GM12872 (cell line): ENCODE results near the gene NUBP2.

Experiments used
- TF ChIP-seq, protein P1 (sequence below): IDR thresholded peaks from 3 replicates; pipeline ENCODE4 v1.5.1; 2011; ENCODE audit warnings: low read depth, mild to moderate bottlenecking, low read length, moderate library complexity; ENCODE audit not compliant: insufficient read depth

NUBP2 gene, protein sequence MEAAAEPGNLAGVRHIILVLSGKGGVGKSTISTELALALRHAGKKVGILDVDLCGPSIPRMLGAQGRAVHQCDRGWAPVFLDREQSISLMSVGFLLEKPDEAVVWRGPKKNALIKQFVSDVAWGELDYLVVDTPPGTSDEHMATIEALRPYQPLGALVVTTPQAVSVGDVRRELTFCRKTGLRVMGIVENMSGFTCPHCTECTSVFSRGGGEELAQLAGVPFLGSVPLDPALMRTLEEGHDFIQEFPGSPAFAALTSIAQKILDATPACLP

DNA sequence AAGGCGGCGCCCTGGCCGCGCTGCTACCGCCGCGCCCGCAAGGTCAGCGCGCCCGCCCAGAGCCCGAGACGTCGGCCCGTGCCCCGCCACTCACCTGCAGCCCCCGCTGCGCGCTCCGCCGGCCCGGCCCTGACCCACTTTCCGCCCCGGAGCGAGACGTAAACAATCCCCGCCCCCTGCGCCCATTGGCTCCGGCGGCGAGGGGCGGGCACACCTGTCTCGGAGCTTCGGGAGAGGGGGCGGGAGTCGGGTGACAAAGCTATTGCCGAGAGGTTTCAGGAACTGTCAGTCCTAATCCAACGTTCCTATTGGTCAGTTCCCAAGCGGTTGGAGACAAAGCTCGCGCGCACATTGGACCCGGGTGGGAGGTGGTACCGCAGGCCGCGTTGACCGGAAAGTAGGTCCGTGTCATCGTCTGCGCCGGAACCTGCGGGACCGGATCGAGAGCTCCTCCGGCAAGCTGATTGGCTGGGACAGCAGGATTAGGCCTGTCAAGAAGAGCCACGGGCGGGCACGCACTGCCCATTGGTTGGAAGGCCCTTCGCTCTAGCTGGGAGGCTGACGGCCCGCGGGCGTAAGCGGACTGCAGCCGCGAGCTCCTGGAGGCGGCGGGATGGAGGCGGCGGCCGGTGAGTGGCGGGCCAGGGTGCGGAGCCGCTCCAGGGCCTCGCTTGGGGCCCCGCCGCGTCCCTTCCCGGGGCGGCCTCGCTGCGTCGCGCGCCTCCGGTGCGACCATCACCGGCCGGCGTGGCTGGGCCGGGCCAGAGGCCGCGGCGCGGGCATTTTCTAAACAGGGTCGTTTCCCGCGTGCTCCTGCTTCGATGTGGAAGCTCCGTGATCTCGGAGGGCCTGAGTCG, at the start of gene NUBP2, which contains the start of gene SPSB3:
Gene NUBP2, plus strand, starts transcription at position 553 of the 857 bp plus-strand sequence. Its CDS starts 61 bp downstream, at position 614.
Gene SPSB3, minus strand, starts transcription at position 164 of the 857 bp plus-strand sequence. CDS start 1,088 bp downstream, outside the sequence.
- TF ChIP-seq, protein P1, sequence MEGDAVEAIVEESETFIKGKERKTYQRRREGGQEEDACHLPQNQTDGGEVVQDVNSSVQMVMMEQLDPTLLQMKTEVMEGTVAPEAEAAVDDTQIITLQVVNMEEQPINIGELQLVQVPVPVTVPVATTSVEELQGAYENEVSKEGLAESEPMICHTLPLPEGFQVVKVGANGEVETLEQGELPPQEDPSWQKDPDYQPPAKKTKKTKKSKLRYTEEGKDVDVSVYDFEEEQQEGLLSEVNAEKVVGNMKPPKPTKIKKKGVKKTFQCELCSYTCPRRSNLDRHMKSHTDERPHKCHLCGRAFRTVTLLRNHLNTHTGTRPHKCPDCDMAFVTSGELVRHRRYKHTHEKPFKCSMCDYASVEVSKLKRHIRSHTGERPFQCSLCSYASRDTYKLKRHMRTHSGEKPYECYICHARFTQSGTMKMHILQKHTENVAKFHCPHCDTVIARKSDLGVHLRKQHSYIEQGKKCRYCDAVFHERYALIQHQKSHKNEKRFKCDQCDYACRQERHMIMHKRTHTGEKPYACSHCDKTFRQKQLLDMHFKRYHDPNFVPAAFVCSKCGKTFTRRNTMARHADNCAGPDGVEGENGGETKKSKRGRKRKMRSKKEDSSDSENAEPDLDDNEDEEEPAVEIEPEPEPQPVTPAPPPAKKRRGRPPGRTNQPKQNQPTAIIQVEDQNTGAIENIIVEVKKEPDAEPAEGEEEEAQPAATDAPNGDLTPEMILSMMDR, result no peak

DNA sequence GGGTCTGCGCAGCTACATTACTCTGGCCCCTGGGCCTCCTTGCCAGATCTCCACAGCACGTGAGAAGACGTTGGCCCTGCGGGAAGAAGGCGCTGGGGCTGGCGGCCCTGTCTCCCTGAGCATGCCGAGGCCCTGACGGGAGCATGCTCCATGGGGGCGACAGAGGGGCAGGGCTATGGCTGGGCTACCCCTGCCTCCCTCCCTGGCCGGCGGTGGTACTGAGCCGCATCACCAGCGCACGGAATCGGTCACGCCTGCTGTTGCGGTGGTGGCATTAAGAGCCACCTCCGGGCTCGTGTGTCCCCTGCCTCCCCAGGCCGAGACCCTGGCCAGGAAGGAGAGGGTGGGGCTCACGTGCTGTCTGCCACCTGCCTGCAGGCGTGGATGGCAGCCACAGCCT, 48.6 kb upstream of the NUBP2 start:
- TF ChIP-seq, protein P1, result no peak

DNA sequence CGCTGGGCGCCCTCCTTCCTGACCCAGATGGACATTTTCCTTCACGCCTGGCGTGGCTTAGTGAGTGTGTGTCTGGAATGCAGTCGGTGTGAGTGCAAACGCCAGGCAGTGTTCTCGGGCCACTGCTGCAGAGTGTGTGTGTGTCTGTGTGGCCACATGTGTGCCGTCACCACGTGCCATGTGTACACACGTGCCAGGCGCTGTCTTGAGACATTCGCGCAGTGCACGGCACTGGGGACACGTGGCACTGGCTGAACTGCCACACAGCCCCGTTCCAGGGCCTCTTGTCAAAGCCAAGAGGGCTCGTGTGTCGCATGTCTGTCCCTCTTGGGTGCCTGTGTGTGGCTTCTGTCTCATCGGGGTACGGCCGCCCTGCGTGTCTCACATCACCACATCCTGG, 47.9 kb upstream of the NUBP2 start:
- TF ChIP-seq, protein P1, result no peak

DNA sequence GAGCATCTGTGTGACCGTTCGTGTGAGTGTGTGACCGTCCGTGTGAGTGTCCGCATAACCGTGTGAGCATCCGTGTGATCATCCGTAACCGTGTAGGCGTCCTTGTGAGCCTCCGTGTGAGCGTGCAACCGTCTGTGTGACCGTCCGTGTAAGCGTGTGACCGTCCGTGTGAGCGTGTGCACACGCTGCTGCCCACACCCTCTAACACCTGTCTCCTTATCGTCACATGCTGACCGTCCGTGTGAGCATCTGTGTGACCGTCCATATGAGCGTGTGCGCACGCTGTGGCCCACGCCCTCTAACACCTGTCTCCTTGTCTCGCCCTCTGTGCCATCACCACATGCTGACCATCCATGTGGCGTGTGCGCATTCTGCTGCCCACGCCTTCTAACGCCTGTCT, 42.5 kb upstream of the NUBP2 start:
- TF ChIP-seq, protein P1, result no peak

DNA sequence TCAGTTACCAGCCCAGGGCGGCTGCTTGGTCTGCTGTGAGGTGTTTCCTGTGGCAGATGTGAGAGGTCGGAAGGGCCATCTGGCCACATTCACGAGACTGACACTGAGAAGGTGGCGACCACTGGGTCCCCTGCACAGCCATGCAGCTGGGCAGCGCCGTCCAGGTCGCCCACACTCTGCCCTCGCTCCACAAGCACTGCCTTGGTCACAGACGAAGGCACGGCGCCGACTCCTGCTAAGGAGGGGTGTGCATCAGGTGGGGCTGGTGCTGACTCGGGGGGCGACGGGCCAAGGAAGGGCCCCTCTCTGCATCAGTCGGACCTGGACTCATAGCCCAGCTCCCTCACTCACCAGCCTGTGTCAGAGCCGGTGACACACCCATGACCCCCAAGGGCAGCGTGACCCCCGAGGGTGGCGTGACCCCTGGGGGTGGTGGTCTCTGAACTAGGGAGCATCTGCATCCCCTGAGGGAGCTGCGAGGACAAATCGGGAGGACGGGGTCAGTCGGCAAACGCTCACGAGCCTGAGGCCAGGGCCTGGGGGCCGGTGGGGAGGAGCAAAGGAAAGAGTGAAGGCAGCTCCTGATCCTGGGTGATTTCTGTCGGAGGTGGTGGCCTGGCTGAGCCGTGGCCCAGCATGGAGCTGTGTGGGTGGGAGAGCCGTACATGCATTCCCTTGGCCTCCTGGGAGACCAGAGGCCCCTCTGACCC, 41.8 kb upstream of the NUBP2 start:
- TF ChIP-seq, protein P1, result no peak

DNA sequence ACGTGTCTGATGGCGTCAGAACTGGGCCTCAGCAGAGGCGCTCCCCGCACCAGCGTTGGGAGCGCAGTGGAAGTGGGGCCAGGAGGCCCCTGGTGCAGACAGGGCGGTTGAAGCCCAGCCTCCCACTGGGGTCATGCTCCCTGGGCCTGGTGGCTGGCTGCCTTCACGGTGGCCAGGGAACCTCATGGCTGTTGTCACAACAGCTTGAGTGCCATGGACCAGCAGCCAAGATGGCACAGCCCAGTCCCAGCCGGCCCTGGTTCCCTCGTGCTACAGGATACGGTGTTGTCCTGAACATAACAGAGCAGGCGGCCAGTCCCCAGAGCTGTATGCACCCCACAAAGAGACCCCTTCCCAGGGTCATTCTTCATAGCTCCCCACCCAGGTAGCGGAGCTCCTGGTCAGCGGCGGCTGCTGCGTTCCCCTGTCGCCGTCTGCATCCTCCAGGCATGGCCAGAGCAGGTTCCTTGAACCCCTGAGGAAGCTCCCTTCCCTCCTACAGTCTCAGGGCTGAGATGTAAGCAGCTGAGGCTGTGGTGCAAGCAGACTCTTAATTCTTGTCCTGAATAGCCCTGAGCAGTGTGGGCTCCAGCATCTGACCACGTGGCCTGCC, 41.1 kb upstream of the NUBP2 start:
- TF ChIP-seq, protein P1, result no peak
